Large intestine (tissue), 3 donors: Measurements from ENCODE around the gene RNF114. TPM values are rescaled to one million over a fixed set of nuclear protein-coding genes. Genes with fewer than 3 reads are reported as not detected.
A peak's percentile ranks its signal among the peaks of the same experiment; 100 is the strongest.

Source experiments
- DNase-seq, 2 donors: peaks; one replicate each; pipeline versions ENCODE4 v3.0.0 to v3.0.0-alpha.2; 2013
- H3K27ac ChIP-seq: one replicate; pipeline ENCODE4 v1.5.1; 2013; ENCODE audit warnings: low read length
- H3K27me3 ChIP-seq: 2 replicates; pipeline ENCODE4 v1.6.1; 2013; ENCODE audit warnings: low read length; ENCODE audit not compliant: control insufficient read depth, insufficient read depth
- H3K36me3 ChIP-seq: 2 replicates; pipeline ENCODE4 v1.6.1; 2013; ENCODE audit warnings: low read length; ENCODE audit not compliant: control insufficient read depth, insufficient read depth
- H3K4me1 ChIP-seq: one replicate; pipeline ENCODE4 v1.6.1; 2013; ENCODE audit warnings: low read length; ENCODE audit not compliant: control insufficient read depth, insufficient read depth
- H3K4me3 ChIP-seq: one replicate; pipeline ENCODE4 v1.5.1; 2013; ENCODE audit warnings: low read length
- H3K9me3 ChIP-seq: one replicate; pipeline ENCODE4 v1.6.1; 2013; ENCODE audit warnings: mild to moderate bottlenecking, low read depth, low read length, moderate library complexity; ENCODE audit not compliant: control insufficient read depth
- WGBS: methylation state at CpG from one replicate; pipeline ENCODE4 v1.1.5; 2013; ENCODE audit warnings: low lambda C conversion rate; ENCODE audit not compliant: insufficient coverage; 5-methylcytosine and 5-hydroxymethylcytosine counted together
- polyA plus RNA-seq: library from polyadenylated mRNA; unstranded; fragments of 120-200 nt; gene quantifications from one replicate; pipeline ENCODE4 v1.2.1, GENCODE V29; 2013

Gene RNF114
- polyA plus RNA-seq, 1 donor: 125 TPM

DNA sequence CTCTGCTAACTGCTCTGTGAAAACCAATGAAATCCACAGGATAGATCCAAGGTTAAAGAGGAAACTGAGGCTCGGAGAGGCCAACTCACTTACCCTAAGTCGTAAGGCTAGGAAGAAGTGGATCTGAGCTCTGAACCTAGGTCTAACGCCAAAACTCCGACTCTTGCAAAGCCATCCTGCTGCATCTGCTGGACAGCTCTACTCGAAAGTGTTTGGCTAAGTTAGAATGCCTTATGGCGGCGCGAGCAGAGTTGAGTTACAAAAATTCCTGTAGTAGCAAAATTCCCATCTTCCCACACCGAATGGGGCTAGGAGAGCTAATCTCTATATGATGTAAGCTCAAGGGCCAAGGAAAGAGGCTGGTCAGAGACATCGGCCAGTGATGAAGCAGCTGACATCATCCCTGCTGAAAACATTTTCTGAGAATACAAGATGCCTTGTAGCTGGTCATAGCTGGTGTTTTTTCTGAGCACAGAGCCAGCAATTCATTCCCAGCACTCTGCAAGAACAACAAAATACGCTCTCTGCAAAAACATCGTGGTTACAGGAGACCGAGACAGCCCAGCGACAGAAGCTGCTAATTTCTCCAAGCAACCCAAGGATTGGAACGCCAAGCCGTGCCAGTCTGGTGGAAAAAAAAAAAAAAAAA lies 22.7 kb upstream of the RNF114 start:
- Histone ChIP-seq H3K27ac (no peak overlapping the region), H3K4me3 (peak overlapping the region; percentile 95), H3K27me3 (no peaks in the 10 kb centered on the region), H3K4me1 (peaks cover 53% of the 10 kb centered on the region), H3K9me3 (no peaks in the 10 kb centered on the region), H3K36me3 (peaks cover 14% of the 10 kb centered on the region)
- 81% methylated on average over 6 of the region's 16 CpGs for WGBS
- no peak for DNase-seq

DNA sequence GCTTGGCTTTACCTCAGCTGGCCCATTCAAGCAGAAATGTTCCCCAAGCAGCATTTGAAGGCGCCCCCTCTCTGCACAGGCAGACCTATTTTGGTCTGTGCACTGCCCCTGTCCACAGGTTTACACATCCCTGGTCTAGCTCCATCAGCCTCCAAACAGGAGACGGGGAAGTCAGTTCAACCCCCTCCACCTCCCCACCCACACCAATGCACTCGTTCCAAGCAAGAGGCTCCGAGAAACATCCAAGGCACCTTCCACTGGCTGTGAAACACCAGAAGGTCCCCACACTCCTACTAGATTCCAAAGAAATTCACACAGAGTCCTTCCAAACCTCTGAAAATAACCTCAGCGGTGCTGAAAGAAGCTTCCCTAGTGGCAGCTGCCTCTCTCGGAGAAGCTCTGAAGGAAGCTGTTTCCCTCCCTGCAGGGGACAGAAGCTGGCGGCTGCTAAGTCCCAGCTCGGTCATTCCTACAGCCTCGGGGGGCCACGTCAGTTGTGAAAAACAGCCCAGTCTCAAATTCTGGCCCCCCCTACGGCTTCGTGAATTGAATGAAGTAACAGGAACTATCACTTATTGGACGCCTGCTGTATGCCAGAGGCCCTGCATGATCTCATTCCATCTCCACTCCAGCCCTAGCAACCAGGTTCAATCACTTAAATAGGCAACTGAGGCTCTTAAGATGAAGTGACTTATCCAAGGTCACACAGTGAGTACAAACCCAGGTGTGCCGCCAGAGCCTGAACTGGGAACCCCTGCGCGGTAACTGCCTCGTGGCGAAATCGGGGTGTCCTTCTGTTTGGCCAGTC lies 21.7 kb upstream of the RNF114 start:
- H3K4me3 ChIP-seq: peak overlapping the region; percentile 95
- peaks cover 8% of the 10 kb centered on the region for H3K36me3 ChIP-seq
- peak overlapping the region; percentile 99 for H3K27ac ChIP-seq
- H3K27me3 ChIP-seq: no peaks in the 10 kb centered on the region
- no peaks in the 10 kb centered on the region for H3K9me3 ChIP-seq
- DNase-seq: peak in 1 of 2 donors; percentile 52
- H3K4me1 ChIP-seq: peaks cover 44% of the 10 kb centered on the region
- WGBS: no CpG with 5 or more reads among the region's 19 CpGs

DNA sequence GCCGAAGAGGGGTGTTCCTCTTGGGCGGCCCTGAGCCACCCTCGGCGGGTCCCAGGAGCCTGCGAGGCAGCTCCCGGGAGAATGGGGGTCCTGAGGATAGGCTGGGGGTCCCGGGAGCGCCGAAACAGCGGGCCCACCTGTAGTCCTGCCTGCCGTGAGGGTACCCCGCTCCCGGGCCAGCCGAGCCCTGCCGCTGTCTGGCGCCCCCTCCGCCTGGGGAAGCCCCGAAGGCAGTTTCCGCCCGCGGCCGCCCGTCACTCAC lies 21.1 kb upstream of the RNF114 start:
- Histone ChIP-seq H3K36me3 (peaks cover 8% of the 10 kb centered on the region), H3K27me3 (no peaks in the 10 kb centered on the region), H3K9me3 (no peaks in the 10 kb centered on the region), H3K4me3 (peak overlapping the region; percentile 95), H3K27ac (peak overlapping the region; percentile 99), H3K4me1 (peaks cover 39% of the 10 kb centered on the region)
- WGBS: no CpG with 5 or more reads among the region's 23 CpGs
- no peak for DNase-seq

DNA sequence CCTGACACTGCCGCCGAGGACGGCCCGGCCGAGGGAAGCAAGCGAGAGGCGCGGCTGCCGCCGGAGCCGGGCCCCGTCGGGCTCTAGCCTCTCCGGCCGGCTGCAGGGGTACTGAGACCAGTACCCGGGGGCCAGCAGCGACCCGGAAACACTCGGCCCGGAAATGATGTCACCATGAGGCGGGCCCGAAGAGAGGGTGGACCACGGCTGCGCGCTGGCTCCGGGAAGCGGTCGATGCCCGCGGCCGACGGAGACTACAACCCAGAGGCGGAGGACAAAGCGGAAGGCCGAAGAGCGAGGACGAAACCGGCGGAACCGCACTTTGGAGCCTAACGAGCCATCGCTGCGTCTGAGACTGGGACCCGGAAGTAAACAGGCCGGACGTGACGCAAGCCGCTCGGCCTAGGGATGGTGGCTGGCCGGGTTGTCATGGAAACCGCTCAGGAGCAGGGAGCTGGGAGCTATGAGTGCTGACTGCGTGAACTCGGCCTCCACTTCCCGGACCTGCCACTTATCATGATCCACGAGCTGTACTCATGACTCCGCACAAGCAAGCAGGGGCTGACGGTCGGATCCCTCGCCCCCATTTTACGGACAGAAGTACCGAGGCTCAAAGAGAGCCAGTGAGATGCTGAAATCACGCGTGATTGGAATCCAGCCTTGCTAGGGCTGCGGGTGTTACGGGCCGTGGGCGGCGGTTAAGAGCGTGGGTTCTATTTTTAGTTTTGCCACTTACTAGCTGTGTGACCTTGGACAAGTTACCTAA lies 20.6 kb upstream of the RNF114 start, which contains the start of gene SPATA2:
SPATA2 (minus strand) TSS at position 150 of the 766 bp plus-strand sequence. CDS start 7,039 bp downstream, outside the sequence.
- peak; percentile 96 to 97 for DNase-seq
- Histone ChIP-seq H3K4me3 (peak within 1 kb of the TSS; percentile 95), H3K36me3 (peaks cover 4% of the 10 kb centered on the region), H3K27ac (peak within 1 kb of the TSS; percentile 99), H3K9me3 (no peaks in the 10 kb centered on the region), H3K4me1 (peaks cover 34% of the 10 kb centered on the region), H3K27me3 (no peaks in the 10 kb centered on the region)
- WGBS: no CpG with 5 or more reads among the region's 69 CpGs

DNA sequence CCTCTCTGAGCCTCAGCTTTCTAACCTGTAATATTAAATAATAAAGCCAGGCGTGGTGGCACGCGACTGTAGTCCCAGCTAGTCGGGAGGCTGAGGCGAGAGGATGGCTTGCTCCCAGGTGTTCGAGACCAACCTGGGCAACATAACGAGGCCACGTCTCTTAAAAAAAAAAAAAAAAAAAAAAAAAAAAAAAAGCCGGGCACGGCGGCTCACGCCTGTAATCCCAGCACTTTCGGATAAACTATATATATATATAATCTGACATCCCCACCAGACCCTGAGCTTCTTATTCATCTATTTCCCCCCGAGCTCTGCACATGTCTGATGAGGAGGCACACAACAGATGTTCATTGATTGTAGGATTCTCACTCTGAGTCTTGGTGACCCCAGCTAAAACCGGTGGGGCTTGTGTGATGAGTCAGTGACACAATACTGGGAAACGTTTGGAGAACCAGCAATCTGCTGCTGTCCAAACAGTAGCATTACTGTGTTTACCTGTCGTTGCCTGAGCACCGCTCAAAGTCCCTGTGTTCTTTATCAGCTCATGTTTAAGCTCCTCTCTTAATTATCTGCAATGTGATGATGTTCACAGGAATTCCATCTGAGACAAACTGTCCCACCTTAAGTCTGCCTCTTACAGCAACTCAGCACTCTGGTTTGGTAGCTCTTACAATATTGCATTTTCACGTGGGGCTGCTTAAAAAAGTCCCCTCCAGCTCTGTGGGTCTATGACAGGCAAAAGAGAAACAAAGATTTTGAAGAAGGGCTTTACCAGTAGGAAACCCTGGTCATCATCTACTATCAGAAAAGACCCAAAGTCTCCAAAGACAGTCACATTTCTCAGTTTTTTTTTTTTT lies 19.8 kb upstream of the RNF114 start:
- peaks cover 4% of the 10 kb centered on the region for H3K36me3 ChIP-seq
- H3K27ac ChIP-seq: peak overlapping the region; percentile 99
- peak; percentile 93 to 97 for DNase-seq
- H3K27me3 ChIP-seq: no peaks in the 10 kb centered on the region
- peaks cover 26% of the 10 kb centered on the region for H3K4me1 ChIP-seq
- peak overlapping the region; percentile 95 for H3K4me3 ChIP-seq
- WGBS: no CpG with 5 or more reads among the region's 19 CpGs
- H3K9me3 ChIP-seq: no peaks in the 10 kb centered on the region

DNA sequence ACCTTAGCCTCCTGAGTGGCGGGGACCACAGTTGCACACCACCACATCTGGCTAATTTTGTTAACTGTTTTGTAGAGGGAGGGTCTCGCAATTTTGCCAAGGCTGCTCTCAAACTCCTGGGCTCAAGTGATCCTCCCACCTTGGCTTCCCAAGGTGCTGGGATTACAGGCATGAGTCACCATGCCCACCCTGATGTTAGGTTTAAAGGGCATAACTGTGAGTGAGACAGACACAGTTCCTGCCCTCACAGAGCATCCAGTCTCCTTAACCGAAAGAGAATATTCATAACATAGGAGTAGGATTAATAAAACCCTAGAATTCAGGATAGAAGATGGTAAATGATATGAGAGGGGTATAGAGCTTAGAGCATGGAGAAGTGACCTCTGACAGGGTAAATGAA lies 17.8 kb upstream of the RNF114 start:
- Histone ChIP-seq H3K27ac (peak overlapping the region; percentile 12), H3K9me3 (no peaks in the 10 kb centered on the region)

DNA sequence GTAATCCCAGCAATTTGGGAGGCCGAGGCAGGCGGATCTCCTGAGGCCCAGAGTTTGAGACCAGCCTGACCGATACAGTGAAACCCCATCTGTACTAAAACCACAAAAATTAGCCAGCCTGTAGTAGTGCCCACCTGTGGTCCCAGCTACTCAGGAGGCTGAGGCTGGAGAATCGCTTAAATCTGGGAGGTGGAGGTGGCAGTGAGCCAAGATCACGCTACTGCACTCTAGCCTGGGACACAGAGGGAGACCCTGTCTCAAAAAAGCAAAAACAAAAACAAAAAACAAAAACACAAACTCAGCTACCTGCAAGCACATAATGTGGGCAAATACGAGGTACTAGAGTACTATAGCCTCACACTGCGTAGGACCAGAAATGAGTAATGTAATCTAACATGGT lies 17.2 kb upstream of the RNF114 start:
- H3K9me3 ChIP-seq: no peaks in the 10 kb centered on the region
- no peak overlapping the region for H3K4me3 ChIP-seq
- DNase-seq: no peak
- WGBS: no CpG with 5 or more reads among the region's 7 CpGs
- no peaks in the 10 kb centered on the region for H3K27me3 ChIP-seq
- H3K36me3 ChIP-seq: no peaks in the 10 kb centered on the region
- peaks cover 20% of the 10 kb centered on the region for H3K4me1 ChIP-seq
- no peak overlapping the region for H3K27ac ChIP-seq

More for the DNA sequence above, 17.8 kb upstream of the RNF114 start:
- H3K27me3 ChIP-seq: no peaks in the 10 kb centered on the region
- no peaks in the 10 kb centered on the region for H3K36me3 ChIP-seq
- peaks cover 24% of the 10 kb centered on the region for H3K4me1 ChIP-seq
- WGBS: no CpG with 5 or more reads among the region's 3 CpGs
- no peak for DNase-seq
- H3K4me3 ChIP-seq: no peak overlapping the region

DNA sequence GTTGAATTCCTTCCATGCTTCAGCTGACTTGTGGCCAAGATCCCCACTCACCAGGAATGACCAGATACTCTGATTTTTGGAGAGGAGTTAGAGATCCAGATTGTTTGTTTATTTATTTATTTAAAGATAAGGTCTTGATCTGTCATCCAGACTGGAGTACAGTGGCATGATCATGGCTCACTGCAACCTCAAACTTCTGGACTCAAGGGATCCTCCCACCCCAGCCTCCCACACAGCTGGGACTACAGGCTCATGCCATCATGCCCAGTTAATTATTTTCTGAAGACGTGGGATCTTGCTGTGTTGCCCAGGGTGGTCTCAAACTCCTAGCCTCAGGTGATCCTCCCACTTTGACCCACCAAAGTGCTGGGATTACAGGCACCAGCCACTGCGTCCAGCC lies 16.7 kb upstream of the RNF114 start:
- Histone ChIP-seq H3K27me3 (no peaks in the 10 kb centered on the region), H3K9me3 (no peaks in the 10 kb centered on the region), H3K4me3 (no peak overlapping the region), H3K27ac (no peak overlapping the region), H3K4me1 (peaks cover 24% of the 10 kb centered on the region), H3K36me3 (no peaks in the 10 kb centered on the region)
- no CpG with 5 or more reads among the region's 2 CpGs for WGBS
- no peak for DNase-seq

DNA sequence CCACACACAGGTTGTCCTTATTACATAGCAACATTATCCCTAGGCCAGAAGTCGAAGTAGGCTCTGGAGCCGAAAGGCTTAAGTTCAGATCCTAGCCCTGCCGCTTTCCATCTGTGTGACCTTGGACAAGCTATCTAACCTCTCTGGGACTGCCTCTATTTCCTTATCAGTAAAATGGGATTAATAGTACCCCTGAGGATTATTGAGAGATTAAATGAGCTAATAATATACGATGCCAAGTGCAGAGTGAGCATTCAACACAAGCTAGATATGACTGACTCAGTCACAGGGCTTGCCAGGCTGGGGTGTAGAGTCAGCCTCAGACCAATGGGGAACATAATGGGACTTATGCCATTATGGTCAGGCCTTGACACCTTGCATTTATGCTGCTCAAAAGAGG lies 11.9 kb upstream of the RNF114 start:
- no peak overlapping the region for H3K4me3 ChIP-seq
- H3K9me3 ChIP-seq: no peaks in the 10 kb centered on the region
- no peaks in the 10 kb centered on the region for H3K27me3 ChIP-seq
- no peak for DNase-seq
- H3K27ac ChIP-seq: peak overlapping the region; percentile 63
- peaks cover 13% of the 10 kb centered on the region for H3K4me1 ChIP-seq
- WGBS: 90% methylated on average over 2 of the region's 4 CpGs
- no peaks in the 10 kb centered on the region for H3K36me3 ChIP-seq
